CD4-positive, alpha-beta T cell (primary cell): ENCODE results near the gene PRR14. TPM values are rescaled to one million over a fixed set of nuclear protein-coding genes. Genes with fewer than 3 reads are reported as not detected.

Experiments
- ATAC-seq: fragments of 200-7000 bp; cut with Tn5 transposase; one replicate; pipeline ENCODE4 v1.10.0; 2022; ENCODE audit warnings: mild to moderate bottlenecking; ENCODE audit not compliant: poor library complexity
- CTCF ChIA-PET: fragments of 350-600 bp; sonication (Branson Sonifier 250); formaldehyde crosslinking; loops from one replicate; lab custom pipeline; 2021; ENCODE audit warnings: antibody characterized with exemption, inconsistent platforms; lab: Charles Lee
- POLR2A ChIA-PET: fragments of 350-600 bp; sonication (Branson Sonifier 250); formaldehyde crosslinking; loops from one replicate; lab custom pipeline; 2021; ENCODE audit warnings: antibody characterized with exemption, inconsistent platforms; lab: Charles Lee
- DNase-seq, 14 experiments: peaks; one replicate each; pipeline ENCODE4 v3.0.0-alpha.2; 2013 to 2020; ENCODE audit warnings: mixed read lengths in 2 of 14
- H3K27ac ChIP-seq, 2 donors: one replicate each; pipeline versions ENCODE4 v1.5.1 to v1.7.0; 2013; ENCODE audit warnings: low read length in 2 of 2, low read depth in 1 of 2, mild to moderate bottlenecking in 1 of 2
- H3K27me3 ChIP-seq, 2 experiments: 1 replicate in 1 of 2; 2 replicates in 1 of 2; pipeline versions ENCODE4 v1.6.1 to v1.7.0; 2013; ENCODE audit warnings: low read length in 2 of 2, control low read depth in 1 of 2, mild to moderate bottlenecking in 1 of 2, moderate library complexity in 1 of 2; ENCODE audit not compliant: insufficient read depth in 2 of 2, control insufficient read depth in 1 of 2
- H3K36me3 ChIP-seq: one replicate; pipeline ENCODE4 v1.6.1; 2013; ENCODE audit warnings: low read length, control low read depth; ENCODE audit not compliant: insufficient read depth
- H3K4me1 ChIP-seq: one replicate; pipeline ENCODE4 v1.6.1; 2013; ENCODE audit warnings: low read length, control low read depth; ENCODE audit not compliant: insufficient read depth
- H3K4me3 ChIP-seq: one replicate; pipeline ENCODE4 v1.5.1; 2013; ENCODE audit warnings: mild to moderate bottlenecking, low read length, moderate library complexity
- H3K9me3 ChIP-seq, 2 experiments: 1 replicate in 1 of 2; 2 replicates in 1 of 2; pipeline versions ENCODE4 v1.6.1 to v1.7.0; 2013; ENCODE audit warnings: low read length in 2 of 2, mild to moderate bottlenecking in 2 of 2, control low read depth in 1 of 2, moderate library complexity in 1 of 2; ENCODE audit not compliant: control insufficient read depth in 1 of 2, insufficient read depth in 1 of 2
- H3K27ac Mint-ChIP-seq: one replicate; pipeline ENCODE4 v1.8.0; 2020; ENCODE audit warnings: mixed read lengths
- H3K27me3 Mint-ChIP-seq: one replicate; pipeline ENCODE4 v1.8.0; 2021; ENCODE audit warnings: mixed read lengths
- H3K36me3 Mint-ChIP-seq: one replicate; pipeline ENCODE4 v1.8.0; 2021; ENCODE audit warnings: low read depth, mixed read lengths
- H3K4me1 Mint-ChIP-seq: one replicate; pipeline ENCODE4 v1.8.0; 2021; ENCODE audit warnings: low read depth, mixed read lengths
- H3K4me3 Mint-ChIP-seq: one replicate; pipeline ENCODE4 v1.8.0; 2020; ENCODE audit warnings: mild to moderate bottlenecking, mixed read lengths
- H3K9me3 Mint-ChIP-seq: one replicate; pipeline ENCODE4 v1.8.0; 2020; ENCODE audit warnings: mixed read lengths
- CTCF ChIP-seq: fragments of 200-600 bp; IDR thresholded peaks from one replicate; pipeline ENCODE4 v1.8.0; 2022; ENCODE audit warnings: antibody characterized with exemption, mild to moderate bottlenecking
- intact Hi-C, 2 experiments: fragments of 100-400 bp; cut with DNase I in 1 of 2; cut with micrococcal nuclease in 1 of 2; formaldehyde crosslinking; loops; one replicate each; pipeline versions ENCODE4 v1.15.1 to v1.9.0; 2023 to 2025; cut with DNase I, micrococcal nuclease
- total RNA-seq, 174 experiments: library from RNA in 2 of 174; stranded (reverse) in 2 of 174; gene quantifications; one replicate each; pipeline ENCODE4 v1.2.3 and lab custom pipeline; 2021 to 2026

PRR14 gene
- total RNA-seq, 2 experiments from 2014 or later: 50.2 to 51.7 TPM

GRCh38 chr16:30606004-30606403, 44.8 kb upstream of the PRR14 start:
- H3K9me3 Mint-ChIP-seq: no peaks in the 10 kb centered on the region
- H3K4me1 Mint-ChIP-seq: peaks cover 23% of the 10 kb centered on the region
- Histone ChIP-seq H3K27me3 (no peaks in the 10 kb centered on the region), H3K9me3 (no peaks in the 10 kb centered on the region), H3K27ac (no peak overlapping the region), H3K36me3 (peaks cover 34% of the 10 kb centered on the region), H3K4me3 (no peak overlapping the region), H3K4me1 (peaks cover 26% of the 10 kb centered on the region)
- intact Hi-C loops: no loop called here
- ATAC-seq (no peak), DNase-seq (no peak)
- H3K27me3 Mint-ChIP-seq: no peaks in the 10 kb centered on the region
- peaks cover 72% of the 10 kb centered on the region for H3K36me3 Mint-ChIP-seq
- ChIA-PET CTCF (interaction anchor here (0.6 to 1.3 kb wide), 2 partner anchors 9 to 219 kb away, joined by 3 to 5 read pairs; no protein-coding TSS in a partner anchor), POLR2A (no interaction called here)
- no peak overlapping the region for H3K27ac Mint-ChIP-seq
- H3K4me3 Mint-ChIP-seq: no peak overlapping the region
- no peak for TF ChIP-seq CTCF

DNA sequence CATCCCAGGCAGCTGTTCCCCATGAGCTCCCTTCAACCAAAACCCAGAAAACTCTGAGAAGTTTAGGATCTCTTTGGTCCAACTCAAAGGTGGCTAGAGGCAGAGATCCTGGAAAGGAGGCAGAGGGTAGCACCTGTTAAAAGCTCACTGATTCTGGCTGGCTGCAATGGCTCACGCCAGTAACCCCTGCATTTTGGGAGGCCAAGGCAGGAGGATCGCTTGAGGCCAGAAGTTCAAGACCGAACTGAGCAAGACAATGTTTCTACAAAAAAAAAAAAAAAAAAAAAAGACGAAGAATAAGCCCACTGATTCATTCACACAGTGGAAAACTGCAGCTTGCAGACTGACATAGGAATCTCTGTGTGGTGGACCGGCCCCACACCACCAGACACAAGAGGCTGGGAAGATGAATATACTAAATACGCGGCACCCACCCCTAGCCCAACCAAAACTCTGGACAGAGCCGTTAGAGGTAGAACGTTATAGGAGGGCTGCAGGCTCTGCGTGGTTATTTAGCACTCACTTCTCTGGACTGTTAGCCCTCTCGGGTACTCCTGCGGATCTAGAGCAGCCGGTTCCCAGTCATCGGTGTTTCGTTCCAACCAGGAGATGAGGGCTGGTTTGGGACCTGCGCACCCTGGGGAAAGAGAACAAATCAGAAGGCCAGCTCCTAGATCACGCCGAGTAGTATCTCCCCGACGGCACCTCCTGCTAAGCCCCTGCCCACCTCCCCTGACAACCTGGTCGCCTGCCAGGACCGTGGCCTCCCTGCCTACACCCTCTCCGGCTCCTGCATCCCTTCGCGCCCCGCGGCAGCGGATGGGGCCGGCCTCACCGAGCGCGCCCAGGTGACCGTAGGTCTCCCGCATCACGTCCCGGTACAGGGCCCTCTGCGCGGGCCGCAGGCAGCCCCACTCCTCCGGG, 41.5 kb upstream of the PRR14 start:
- Histone ChIP-seq H3K36me3 (peaks cover 21% of the 10 kb centered on the region), H3K4me1 (peaks cover 26% of the 10 kb centered on the region), H3K27me3 (no peaks in the 10 kb centered on the region), H3K27ac (peak overlapping the region; percentile 86 to 89), H3K9me3 (no peaks in the 10 kb centered on the region), H3K4me3 (peak overlapping the region; percentile 74)
- ChIA-PET CTCF (interaction anchor here (1.1 to 2.4 kb wide), 9 partner anchors 11 to 200 kb away, joined by 3 to 11 read pairs (median 3); partner anchors contain the start of gene DCTPP1), POLR2A (interaction anchor here (0.7 to 2.6 kb wide), 20 partner anchors 11 to 191 kb away, joined by 3 to 19 read pairs (median 6); partner anchors contain the start of genes DCTPP1, FBRS, PRR14 and ZNF688)
- H3K27ac Mint-ChIP-seq: peak overlapping the region; percentile 93
- H3K9me3 Mint-ChIP-seq: no peaks in the 10 kb centered on the region
- H3K4me3 Mint-ChIP-seq: peak overlapping the region; percentile 91
- ATAC-seq: peak; percentile 32
- DNase-seq: peak in 11 of 14 experiments; percentile 14 to 60 (median 36)
- intact Hi-C loops: no loop called here
- H3K36me3 Mint-ChIP-seq: peaks cover 49% of the 10 kb centered on the region
- TF ChIP-seq CTCF: no peak
- H3K27me3 Mint-ChIP-seq: no peaks in the 10 kb centered on the region
- H3K4me1 Mint-ChIP-seq: peaks cover 23% of the 10 kb centered on the region

DNA sequence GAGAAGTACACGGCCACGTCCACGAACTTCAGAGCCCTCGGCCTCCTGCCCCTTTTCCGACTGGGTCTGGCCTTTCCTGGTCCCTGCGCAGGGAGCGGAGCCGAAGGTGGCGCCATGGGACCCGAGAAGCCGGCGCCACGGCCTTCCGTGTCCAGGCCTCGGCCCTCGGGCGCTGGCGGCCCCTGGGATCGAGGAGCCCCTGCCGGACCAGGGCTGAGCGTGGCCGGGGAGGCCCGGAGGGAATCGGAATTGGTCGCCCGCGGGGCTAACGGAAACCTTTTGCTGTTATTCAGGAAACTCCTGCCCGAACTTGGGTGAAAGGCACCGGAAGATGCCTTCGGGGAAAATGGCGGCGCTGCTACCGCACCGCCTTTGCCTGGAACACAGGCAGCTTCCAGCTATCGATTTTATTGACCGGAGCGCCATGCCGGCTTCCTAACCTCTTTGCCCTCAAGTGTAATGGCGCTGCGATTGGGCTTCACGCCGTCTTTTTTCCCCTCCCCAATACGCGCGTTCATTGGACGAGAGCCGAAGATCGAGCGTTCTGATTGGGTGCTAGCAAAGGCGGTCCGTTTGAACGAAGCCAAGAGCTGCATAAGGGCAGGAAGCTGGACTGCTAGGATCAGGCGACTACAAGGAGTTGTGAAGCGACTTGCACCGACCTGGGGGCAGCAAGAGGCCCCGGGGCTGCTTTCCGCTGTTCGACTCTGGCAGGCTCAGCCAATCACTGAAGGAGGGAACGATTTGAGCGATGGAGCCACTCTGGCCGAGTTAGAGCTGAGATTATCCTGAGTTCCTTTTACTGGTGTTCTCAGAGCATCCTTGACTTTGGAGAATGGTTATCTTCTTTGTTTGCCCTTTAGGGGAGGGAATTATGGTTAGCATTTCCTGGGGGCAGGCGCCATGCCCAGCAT, 40.6 kb upstream of the PRR14 start, which contains the start of gene ZNF689:
Gene ZNF689 (minus strand): TSS at position 464 of the 914 bp plus-strand sequence. CDS start 348 bp downstream, at position 116.
- Mint-ChIP-seq H3K27ac (peak within 1 kb of the TSS; percentile 93), H3K27me3 (no peaks in the 10 kb centered on the region), H3K36me3 (peaks cover 41% of the 10 kb centered on the region), H3K4me1 (peaks cover 23% of the 10 kb centered on the region), H3K9me3 (no peaks in the 10 kb centered on the region), H3K4me3 (peak within 1 kb of the TSS; percentile 91)
- intact Hi-C loops: loop anchor here (1.0 to 5.0 kb wide), 9 partner anchors 18 to 178 kb away; partner anchors contain the start of genes DCTPP1 (in 1 of the 2), PRR14 (in 1 of the 2), SRCAP (in 1 of the 2) and ZNF747 (in 1 of the 2)
- Histone ChIP-seq H3K4me3 (peak within 1 kb of the TSS; percentile 74), H3K9me3 (no peaks in the 10 kb centered on the region), H3K36me3 (peaks cover 12% of the 10 kb centered on the region), H3K27me3 (no peaks in the 10 kb centered on the region), H3K4me1 (peaks cover 26% of the 10 kb centered on the region), H3K27ac (peak within 1 kb of the TSS; percentile 86 to 89)
- ChIA-PET CTCF (interaction anchor here (0.6 to 2.4 kb wide), 8 partner anchors 12 to 201 kb away, joined by 3 to 10 read pairs (median 4); partner anchors contain the start of genes DCTPP1 and FBRS), POLR2A (interaction anchor here (0.6 to 2.6 kb wide), 26 partner anchors 10 to 264 kb away, joined by 3 to 19 read pairs (median 4); partner anchors contain the start of genes DCTPP1, FBRS, PRR14 and SEPTIN1)
- no peak for TF ChIP-seq CTCF
- DNase-seq (peak; percentile 88 to 97 (median 94)), ATAC-seq (peak; percentile 92)
